ENCODE results near the gene KCNMB2.

Gene KCNMB2

GRCh38 chr3:178752843-178753242 lies 216.6 kb downstream of the KCNMB2 start:
- no peak for TF ChIP-seq CTCF (IDR thresholded peaks at IDR 0.05; ENCODE audit: control insufficient read depth, extremely low read depth, insufficient read depth)
- DNase-seq (ENCODE audit: low read depth): no peak
- H3K4me3 ChIP-seq (ENCODE audit: low read depth, low read length): no peak overlapping the region

GRCh38 chr3:178754852-178755510 lies 218.7 kb downstream of the KCNMB2 start:
- no peak for TF ChIP-seq CTCF (IDR thresholded peaks at IDR 0.05; ENCODE audit: control insufficient read depth, extremely low read depth, insufficient read depth)
- DNase-seq (ENCODE audit: low read depth): no peak
- no peak overlapping the region for H3K4me3 ChIP-seq (ENCODE audit: low read depth, low read length)

DNA sequence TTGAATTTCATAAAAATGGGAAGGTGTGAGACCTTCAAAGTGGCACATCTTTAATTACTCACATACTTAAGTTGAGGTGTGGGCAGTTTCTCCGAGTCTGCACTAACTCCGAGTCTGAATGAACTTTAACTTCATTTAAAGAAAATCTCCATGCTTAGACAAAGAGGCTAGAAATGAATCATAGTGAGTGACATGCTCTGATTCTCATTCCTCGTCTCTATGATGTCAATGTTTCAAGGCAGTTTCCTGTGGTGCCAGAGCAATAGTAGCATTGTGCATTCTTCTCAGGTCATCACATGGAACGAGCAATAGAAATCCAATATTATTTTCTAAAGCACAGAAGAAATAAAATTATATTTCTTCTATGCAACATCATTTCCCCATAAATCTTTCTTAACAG lies 224.8 kb downstream of the KCNMB2 start:
- no peak for TF ChIP-seq CTCF (IDR thresholded peaks at IDR 0.05; ENCODE audit: control insufficient read depth, extremely low read depth, insufficient read depth)

DNA sequence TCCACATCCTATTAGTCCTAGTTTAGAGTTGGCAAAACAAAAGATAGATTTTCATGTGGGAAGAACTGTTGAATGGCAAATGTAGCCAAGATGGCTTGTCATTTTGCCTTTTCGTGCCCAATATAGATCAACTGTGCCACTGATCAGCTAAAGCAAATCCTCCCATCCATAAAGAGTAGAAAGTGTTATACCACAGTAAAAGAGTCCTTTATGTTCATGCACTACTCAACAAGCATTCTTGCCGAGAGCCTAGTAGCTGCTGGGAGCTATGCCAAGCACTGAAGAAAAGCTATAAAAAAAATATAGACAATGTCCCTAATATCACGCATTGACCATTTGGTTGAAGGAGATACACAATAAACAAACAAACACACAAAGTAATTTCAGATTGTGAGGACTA lies 225.2 kb downstream of the KCNMB2 start:
- no peak for TF ChIP-seq CTCF (IDR thresholded peaks at IDR 0.05; ENCODE audit: control insufficient read depth, extremely low read depth, insufficient read depth)
- no peak overlapping the region for H3K4me3 ChIP-seq (ENCODE audit: low read depth, low read length)
- DNase-seq (ENCODE audit: low read depth): no peak

More for the DNA sequence above, 224.8 kb downstream of the KCNMB2 start:
- no peak overlapping the region for H3K4me3 ChIP-seq (ENCODE audit: low read depth, low read length)
- DNase-seq (ENCODE audit: low read depth): no peak

GRCh38 chr3:178762385-178762784 lies 226.1 kb downstream of the KCNMB2 start:
- no peak for TF ChIP-seq CTCF (IDR thresholded peaks at IDR 0.05; ENCODE audit: control insufficient read depth, extremely low read depth, insufficient read depth)
- DNase-seq (ENCODE audit: low read depth): no peak

GRCh38 chr3:178765472-178765871 lies 229.2 kb downstream of the KCNMB2 start:
- no peak for DNase-seq (ENCODE audit: low read depth)
- no peak for TF ChIP-seq CTCF (IDR thresholded peaks at IDR 0.05; ENCODE audit: control insufficient read depth, extremely low read depth, insufficient read depth)
- H3K4me3 ChIP-seq (ENCODE audit: low read depth, low read length): no peak overlapping the region

More at GRCh38 chr3:178762385-178762784, 226.1 kb downstream of the KCNMB2 start:
- H3K4me3 ChIP-seq (ENCODE audit: low read depth, low read length): no peak overlapping the region

- H3K4me3 ChIP-seq (ENCODE audit: low read depth, low read length): no peak overlapping the region
- no peak for TF ChIP-seq CTCF (IDR thresholded peaks at IDR 0.05; ENCODE audit: control insufficient read depth, extremely low read depth, insufficient read depth)
- DNase-seq (ENCODE audit: low read depth): no peak
Observed at GRCh38 chr3:178767581-178767980, 231.3 kb downstream of the KCNMB2 start.
